K562 (cell line): ENCODE data around the gene HJV. TPM values are rescaled to one million over a fixed set of nuclear protein-coding genes. Genes with fewer than 3 reads are reported as not detected.

Source experiments
- ARID4B ChIP-seq: sonication (generic); formaldehyde crosslinking; IDR thresholded peaks from 2 replicates; pipeline ENCODE4 v1.8.0; 2022; ENCODE audit warnings: mild to moderate bottlenecking, missing genetic modification reagents
- GTF2E2 ChIP-seq: fragments of 200-800 bp; sonication (Bioruptor generic); IDR thresholded peaks from 2 replicates; pipeline ENCODE4 v1.6.1; 2016; ENCODE audit warnings: missing genetic modification characterization, missing compliant biosample characterization
- HDGF ChIP-seq: fragments of 450-650 bp; IDR thresholded peaks from 2 replicates; pipeline ENCODE4 v1.6.1; 2016
- HSF4 ChIP-seq: fragments of 250-450 bp; sonication (Bioruptor Pico); IDR thresholded peaks from 2 replicates; pipeline ENCODE4 v2.1.2; 2022; ENCODE audit warnings: mild to moderate bottlenecking, moderate library complexity, borderline replicate concordance
- KHSRP ChIP-seq: fragments of 450-650 bp; IDR thresholded peaks from 2 replicates; pipeline ENCODE4 v1.6.1; 2017
- KLF1 ChIP-seq: fragments of 450-650 bp; IDR thresholded peaks from 2 replicates; pipeline ENCODE4 v1.6.1; 2016; ENCODE audit warnings: missing genetic modification characterization, missing compliant biosample characterization
- SAFB2 ChIP-seq: fragments of 200-400 bp; formaldehyde crosslinking; IDR thresholded peaks from 2 replicates; pipeline ENCODE4 v1.6.1; 2018; ENCODE audit warnings: borderline replicate concordance, low read length, low read depth, moderate library complexity; ENCODE audit not compliant: severe bottlenecking
- SP1 ChIP-seq: sonication (generic); formaldehyde crosslinking; IDR thresholded peaks from 2 replicates; pipeline ENCODE4 v1.8.1; 2022; ENCODE audit warnings: mild to moderate bottlenecking, missing genetic modification reagents
- TBP ChIP-seq: optimal IDR thresholded peaks from 2 replicates; pipeline ENCODE3; 2011; ENCODE audit warnings: low read depth, low read length, improper control_type of control experiment
- ZFP36 ChIP-seq: fragments of 150-350 bp; IDR thresholded peaks from 2 replicates; pipeline ENCODE4 v1.6.1; 2018; ENCODE audit warnings: low read length, low read depth; ENCODE audit not compliant: partially characterized antibody
- ZFPM2 ChIP-seq: fragments of 250-450 bp; sonication (Bioruptor Pico); IDR thresholded peaks from 2 replicates; pipeline ENCODE4 v1.5.1; 2022; ENCODE audit warnings: mild to moderate bottlenecking
- polyA plus RNA-seq, 8 experiments: library from polyadenylated mRNA; depleted of rRNA in 4 of 8; stranded (reverse) in 5 of 8; unstranded in 3 of 8; fragments of >200 nt; fragmentation: Nextera tagmentation in 2 of 8; fragmentation: Illumina TruSeq in 1 of 8; extraction: Ambion mirVana in 2 of 8; extraction: Trizol in 1 of 8; gene quantifications; 2 replicates each; pipeline versions ENCODE4 v1.2.1 to v1.2.3, GENCODE V29; 2011 to 2014; ENCODE audit warnings: inconsistent platforms in 1 of 8, missing spikeins in 1 of 8
- total RNA-seq, 7 experiments: library from RNA; depleted of rRNA in 6 of 7; stranded (reverse); fragments of >200 nt in 6 of 7; fragmentation: Illumina TruSeq in 2 of 7; extraction: Trizol in 2 of 7; gene quantifications; 2 replicates each; pipeline versions ENCODE4 v1.2.1 to v1.2.3, GENCODE V29; 2011 to 2021; ENCODE audit warnings: low replicate concordance in 1 of 7
- TF ChIP-seq, protein P1 (sequence below): fragments of 250-450 bp; sonication (Bioruptor Pico); IDR thresholded peaks from 2 replicates; pipeline ENCODE4 v1.8.0; 2022; ENCODE audit warnings: inconsistent platforms

The HJV gene
- total and polyA plus RNA-seq, 9 of the 15 experiments (the other 6 are each of a cell fraction or from before 2014, with no cell fraction given) = 1.0 to 6.6 (median 2.4) TPM

- TF ChIP-seq SAFB2 (no peak), HSF4 (no peak), SP1 (CRISPR knock-in tag) (no peak), ARID4B (CRISPR knock-in tag) (no peak), GTF2E2 (tag) (peak; percentile 80; the same call in 1 of the 2 replicates), KLF1 (tag) (no peak), KHSRP (no peak), HDGF (no peak), TBP (peak; percentile 75), ZFP36 (no peak), ZFPM2 (CRISPR knock-in tag) (no peak)
- TF ChIP-seq, protein P1, sequence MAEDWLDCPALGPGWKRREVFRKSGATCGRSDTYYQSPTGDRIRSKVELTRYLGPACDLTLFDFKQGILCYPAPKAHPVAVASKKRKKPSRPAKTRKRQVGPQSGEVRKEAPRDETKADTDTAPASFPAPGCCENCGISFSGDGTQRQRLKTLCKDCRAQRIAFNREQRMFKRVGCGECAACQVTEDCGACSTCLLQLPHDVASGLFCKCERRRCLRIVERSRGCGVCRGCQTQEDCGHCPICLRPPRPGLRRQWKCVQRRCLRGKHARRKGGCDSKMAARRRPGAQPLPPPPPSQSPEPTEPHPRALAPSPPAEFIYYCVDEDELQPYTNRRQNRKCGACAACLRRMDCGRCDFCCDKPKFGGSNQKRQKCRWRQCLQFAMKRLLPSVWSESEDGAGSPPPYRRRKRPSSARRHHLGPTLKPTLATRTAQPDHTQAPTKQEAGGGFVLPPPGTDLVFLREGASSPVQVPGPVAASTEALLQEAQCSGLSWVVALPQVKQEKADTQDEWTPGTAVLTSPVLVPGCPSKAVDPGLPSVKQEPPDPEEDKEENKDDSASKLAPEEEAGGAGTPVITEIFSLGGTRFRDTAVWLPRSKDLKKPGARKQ (CRISPR knock-in tag) = 0 out of 2 replicates have a peak, but pooled peaks have one; percentile 33
Observed at GRCh38 chr1:146036241-146036964, 14.9 kb upstream of the HJV start (continued).
